ENCODE measurements around the gene MDM1. TPM values are rescaled to one million over a fixed set of nuclear protein-coding genes. Genes with fewer than 3 reads are reported as not detected.

MDM1 gene
- total RNA-seq, 4 donors from 2014 or later, result 16.1 to 67.5 (median 31.5) TPM

DNA sequence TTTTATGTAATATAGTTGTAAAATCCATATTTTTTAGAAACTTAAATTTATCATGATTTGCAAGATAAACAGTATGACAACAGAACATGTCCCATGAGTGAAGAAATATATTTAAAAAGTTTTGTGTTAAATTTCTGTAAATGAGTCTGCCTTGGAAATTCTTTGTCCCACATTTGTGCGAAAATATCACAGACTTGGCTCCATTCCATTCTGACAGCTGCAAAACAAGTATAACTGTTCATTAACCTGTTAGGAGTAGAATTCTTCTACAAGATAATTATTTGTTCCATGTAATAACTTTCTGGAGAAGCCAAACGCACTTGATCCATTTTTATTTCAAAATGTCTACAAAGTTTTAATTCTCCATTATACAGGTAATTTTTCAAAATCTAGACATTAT lies 37.9 kb downstream of the MDM1 start:
- intact Hi-C loops (cut with DNase I; ENCODE audit: low total_unique reads), result no loop called here
- Histone ChIP-seq H3K9me3 (no peaks in the 10 kb centered on the region), H3K4me3 (no peak overlapping the region), H3K27me3 (no peaks in the 10 kb centered on the region), H3K4me1 (no peaks in the 10 kb centered on the region), H3K27ac (no peak overlapping the region), H3K36me3 (no peaks in the 10 kb centered on the region)
- no peak for DNase-seq
- no peak for TF ChIP-seq POLR2A (IDR thresholded peaks at IDR 0.05)
- no peak for TF ChIP-seq CTCF (IDR thresholded peaks at IDR 0.05)

DNA sequence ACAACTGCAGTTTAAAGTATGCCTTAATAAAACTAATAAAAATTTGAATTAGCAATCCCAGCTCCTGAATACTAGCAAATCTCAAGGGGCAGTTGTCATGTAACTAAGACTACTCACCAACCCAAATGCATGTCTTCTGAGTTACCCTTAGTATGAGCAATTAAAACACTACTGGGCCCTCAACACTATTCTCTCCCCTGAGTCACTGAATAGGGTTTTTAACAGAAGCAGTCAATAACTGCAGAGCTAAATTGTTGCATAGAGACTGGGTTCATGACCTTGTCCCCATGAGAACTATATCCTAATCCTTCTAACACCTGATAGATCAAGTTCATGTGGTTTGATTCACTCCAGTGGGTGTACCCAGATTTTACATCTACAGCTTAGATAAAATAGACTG lies 38.8 kb downstream of the MDM1 start:
- no peak for DNase-seq
- Histone ChIP-seq H3K36me3 (no peaks in the 10 kb centered on the region), H3K27me3 (no peaks in the 10 kb centered on the region), H3K4me3 (no peak overlapping the region), H3K9me3 (no peaks in the 10 kb centered on the region), H3K4me1 (no peaks in the 10 kb centered on the region), H3K27ac (no peak overlapping the region)
- TF ChIP-seq CTCF (IDR thresholded peaks at IDR 0.05) (no peak), POLR2A (IDR thresholded peaks at IDR 0.05) (no peak)
- intact Hi-C loops (cut with DNase I; ENCODE audit: low total_unique reads), result no loop called here

DNA sequence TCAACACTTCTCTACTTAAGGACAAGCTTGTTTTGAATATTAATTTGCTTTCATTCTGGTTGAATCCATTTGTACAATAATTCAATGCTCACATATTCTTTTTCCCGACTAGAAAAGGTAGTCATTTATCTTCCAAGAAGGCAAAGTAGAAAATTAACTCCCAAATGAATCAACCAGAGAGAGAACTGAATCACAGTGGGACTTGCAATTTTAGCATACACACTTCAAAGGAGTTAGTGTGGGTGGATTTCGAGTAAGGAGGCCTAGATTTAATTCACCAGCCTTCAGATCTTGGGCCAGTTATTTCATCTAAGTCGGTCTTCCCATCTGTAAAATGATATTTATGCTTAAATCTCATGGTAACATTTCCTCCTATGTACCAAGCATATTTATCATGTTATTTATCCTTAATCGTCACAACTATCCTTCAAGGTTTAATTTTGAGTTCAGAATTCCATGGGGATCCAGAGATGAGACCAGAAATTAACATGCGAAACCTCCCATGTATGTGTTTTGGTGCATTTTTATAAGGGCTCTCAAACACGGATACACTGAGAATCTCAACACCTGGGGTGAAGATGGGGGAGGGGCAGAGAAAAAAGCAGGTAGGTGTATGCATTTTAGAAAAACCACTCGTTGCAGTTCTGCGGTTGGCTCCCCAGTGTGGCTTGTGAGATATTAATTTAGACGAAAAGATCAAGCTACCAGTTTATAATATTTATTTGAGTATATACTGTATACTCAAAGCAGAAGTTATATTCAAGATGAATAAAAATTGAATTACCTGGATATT lies 39.8 kb downstream of the MDM1 start:
- Histone ChIP-seq H3K4me1 (no peaks in the 10 kb centered on the region), H3K27me3 (no peaks in the 10 kb centered on the region), H3K36me3 (no peaks in the 10 kb centered on the region), H3K9me3 (no peaks in the 10 kb centered on the region), H3K27ac (no peak overlapping the region), H3K4me3 (no peak overlapping the region)
- intact Hi-C loops (cut with DNase I; ENCODE audit: low total_unique reads), result no loop called here
- TF ChIP-seq CTCF (IDR thresholded peaks at IDR 0.05), result no peak
- no peak for TF ChIP-seq POLR2A (IDR thresholded peaks at IDR 0.05)
- DNase-seq, result no peak

DNA sequence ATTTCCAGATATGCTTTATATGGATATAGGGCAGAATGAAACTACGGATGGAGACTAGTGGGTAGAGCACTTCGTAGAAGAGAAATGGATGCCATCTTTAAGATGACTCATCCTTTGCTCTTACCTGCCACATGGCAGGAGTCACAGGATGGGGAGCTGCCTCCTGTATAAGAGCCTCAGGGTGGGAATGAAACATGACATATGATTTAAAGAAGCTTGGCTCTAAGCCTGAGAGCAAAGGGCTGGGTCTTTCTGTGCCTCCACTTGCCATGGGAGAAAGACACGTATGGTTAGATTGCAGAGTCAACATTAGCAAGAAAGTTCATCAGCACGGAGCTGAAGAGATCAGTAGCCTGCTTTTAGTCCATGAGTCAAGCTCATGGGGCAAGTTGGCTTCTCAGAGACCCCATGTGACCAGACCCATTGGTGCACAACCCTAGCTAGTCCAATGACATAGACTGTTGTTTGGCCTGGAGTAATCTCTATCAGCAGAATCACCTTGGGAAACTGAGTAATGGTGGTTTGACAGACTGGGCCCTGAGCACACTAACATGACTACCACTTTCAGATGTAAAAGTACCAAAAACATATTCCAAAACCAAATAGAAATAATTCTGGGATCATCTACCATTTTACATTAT lies 40.6 kb downstream of the MDM1 start:
- TF ChIP-seq CTCF (IDR thresholded peaks at IDR 0.05), result no peak
- TF ChIP-seq POLR2A (IDR thresholded peaks at IDR 0.05), result no peak
- Histone ChIP-seq H3K27ac (no peak overlapping the region), H3K9me3 (no peaks in the 10 kb centered on the region), H3K4me3 (no peak overlapping the region), H3K36me3 (no peaks in the 10 kb centered on the region), H3K4me1 (no peaks in the 10 kb centered on the region), H3K27me3 (no peaks in the 10 kb centered on the region)
- no peak for DNase-seq
- intact Hi-C loops (cut with DNase I; ENCODE audit: low total_unique reads), result no loop called here

DNA sequence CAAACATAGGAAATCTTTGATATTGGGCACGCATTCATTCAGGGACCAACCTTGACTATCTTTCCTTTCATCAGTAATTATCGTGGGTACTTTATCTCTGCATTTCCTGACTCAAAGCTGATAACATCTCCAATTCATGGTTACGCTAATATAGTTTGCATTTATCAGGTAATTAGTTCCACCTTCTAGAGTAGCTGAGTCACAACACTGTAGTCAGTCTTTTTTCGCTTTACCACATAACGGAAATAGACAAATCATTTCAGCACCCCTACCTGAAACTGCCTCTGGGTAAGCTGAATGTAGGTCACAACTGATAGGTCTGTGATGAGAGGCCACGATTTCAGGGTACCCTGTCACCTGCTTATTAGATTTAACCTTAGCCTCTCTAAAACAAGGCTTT lies 42.0 kb downstream of the MDM1 start:
- no peaks in the 10 kb centered on the region for H3K4me1 ChIP-seq
- no peaks in the 10 kb centered on the region for H3K9me3 ChIP-seq
- no peak for DNase-seq
- H3K36me3 ChIP-seq, result no peaks in the 10 kb centered on the region
- H3K27me3 ChIP-seq, result no peaks in the 10 kb centered on the region
- no peak overlapping the region for H3K4me3 ChIP-seq
- TF ChIP-seq POLR2A (IDR thresholded peaks at IDR 0.05) (no peak), CTCF (IDR thresholded peaks at IDR 0.05) (no peak)
- no peak overlapping the region for H3K27ac ChIP-seq
- intact Hi-C loops (cut with DNase I; ENCODE audit: low total_unique reads), result no loop called here

Data from uterus (tissue), 4 donors.